Neutrophil (primary cell): Measurements from ENCODE around the gene CCDC106.
A peak's percentile ranks its signal among the peaks of the same experiment; 100 is the strongest.

Experiments used
- H3K27ac ChIP-seq: fragments of 200-600 bp; sonication (generic); 2 replicates; pipeline ENCODE4 v1.5.1; 2016; ENCODE audit warnings: mild to moderate bottlenecking, moderate library complexity
- H3K27me3 ChIP-seq: fragments of 200-600 bp; sonication (generic); 2 replicates; pipeline ENCODE4 v1.6.0; 2016; ENCODE audit warnings: mild to moderate bottlenecking
- H3K36me3 ChIP-seq: fragments of 200-600 bp; sonication (generic); 2 replicates; pipeline ENCODE4 v1.5.1; 2017
- H3K4me1 ChIP-seq, 2 experiments: fragments of 200-600 bp in 1 of 2; sonication (generic) in 1 of 2; 1 replicate in 1 of 2; 2 replicates in 1 of 2; pipeline versions ENCODE4 v1.5.1 to v1.6.1; 2013 to 2016; ENCODE audit warnings: low read depth in 1 of 2, low read length in 1 of 2, mild to moderate bottlenecking in 1 of 2, moderate library complexity in 1 of 2; ENCODE audit not compliant: control insufficient read depth in 1 of 2, insufficient read depth in 1 of 2
- H3K4me3 ChIP-seq, 2 experiments: fragments of 200-600 bp in 1 of 2; sonication (generic) in 1 of 2; 1 replicate in 1 of 2; 2 replicates in 1 of 2; pipeline ENCODE4 v1.5.1; 2013 to 2016; ENCODE audit warnings: low read depth in 1 of 2, low read length in 1 of 2, mild to moderate bottlenecking in 1 of 2, moderate library complexity in 1 of 2
- H3K9me3 ChIP-seq: fragments of 200-600 bp; sonication (generic); 2 replicates; pipeline ENCODE4 v1.5.1; 2016
- TF ChIP-seq, protein P1 (sequence below): fragments of 200-600 bp; sonication (generic); IDR thresholded peaks from 2 replicates; pipeline ENCODE4 v1.5.1; 2016; ENCODE audit warnings: antibody characterized with exemption

CCDC106 gene

GRCh38 chr19:55621205-55621672 is 26.8 kb upstream of the CCDC106 start:
- no peaks in the 10 kb centered on the region for H3K9me3 ChIP-seq
- H3K27ac ChIP-seq: peak overlapping the region; percentile 96
- peaks cover 27% of the 10 kb centered on the region for H3K36me3 ChIP-seq
- H3K4me3 ChIP-seq: peak overlapping the region; percentile 43 to 48
- H3K4me1 ChIP-seq: peaks cover 80 to 81% of the 10 kb centered on the region in 2 experiments
- TF ChIP-seq, protein P1, sequence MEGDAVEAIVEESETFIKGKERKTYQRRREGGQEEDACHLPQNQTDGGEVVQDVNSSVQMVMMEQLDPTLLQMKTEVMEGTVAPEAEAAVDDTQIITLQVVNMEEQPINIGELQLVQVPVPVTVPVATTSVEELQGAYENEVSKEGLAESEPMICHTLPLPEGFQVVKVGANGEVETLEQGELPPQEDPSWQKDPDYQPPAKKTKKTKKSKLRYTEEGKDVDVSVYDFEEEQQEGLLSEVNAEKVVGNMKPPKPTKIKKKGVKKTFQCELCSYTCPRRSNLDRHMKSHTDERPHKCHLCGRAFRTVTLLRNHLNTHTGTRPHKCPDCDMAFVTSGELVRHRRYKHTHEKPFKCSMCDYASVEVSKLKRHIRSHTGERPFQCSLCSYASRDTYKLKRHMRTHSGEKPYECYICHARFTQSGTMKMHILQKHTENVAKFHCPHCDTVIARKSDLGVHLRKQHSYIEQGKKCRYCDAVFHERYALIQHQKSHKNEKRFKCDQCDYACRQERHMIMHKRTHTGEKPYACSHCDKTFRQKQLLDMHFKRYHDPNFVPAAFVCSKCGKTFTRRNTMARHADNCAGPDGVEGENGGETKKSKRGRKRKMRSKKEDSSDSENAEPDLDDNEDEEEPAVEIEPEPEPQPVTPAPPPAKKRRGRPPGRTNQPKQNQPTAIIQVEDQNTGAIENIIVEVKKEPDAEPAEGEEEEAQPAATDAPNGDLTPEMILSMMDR: no peak
- H3K27me3 ChIP-seq: no peaks in the 10 kb centered on the region

DNA sequence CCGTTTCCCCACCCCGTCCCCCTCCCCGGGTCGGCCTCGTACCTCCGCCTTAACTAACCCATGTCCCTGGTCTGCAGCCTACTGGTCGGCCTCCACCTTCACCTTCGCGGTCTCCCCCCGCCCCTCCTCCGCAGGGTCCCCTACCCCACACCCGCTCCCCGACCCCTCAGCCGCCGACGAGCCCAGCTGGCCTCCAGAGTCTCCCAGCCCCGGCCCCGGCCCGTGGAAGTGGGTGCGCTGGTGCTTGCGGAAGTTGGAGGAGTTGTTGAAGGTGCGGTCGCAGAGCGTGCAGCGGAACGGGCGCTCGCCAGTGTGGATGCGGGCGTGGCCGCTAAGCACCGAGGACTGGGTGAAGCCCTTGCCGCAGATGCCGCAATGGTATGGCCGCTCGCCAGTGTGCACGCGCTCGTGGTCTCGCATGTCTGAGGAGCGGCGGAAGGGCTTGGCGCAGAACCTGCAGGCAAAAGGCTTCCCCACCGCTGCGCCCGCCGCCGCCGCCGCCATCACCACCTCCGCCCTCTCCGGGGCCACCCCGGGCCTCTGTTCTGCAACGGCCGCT is 26.3 kb upstream of the CCDC106 start:
- Histone ChIP-seq H3K4me1 (peaks cover 78 to 80% of the 10 kb centered on the region in 2 experiments), H3K9me3 (no peaks in the 10 kb centered on the region), H3K27ac (peak overlapping the region; percentile 96), H3K27me3 (no peaks in the 10 kb centered on the region), H3K4me3 (peak overlapping the region in 1 of 2 experiments; percentile 48), H3K36me3 (peaks cover 22% of the 10 kb centered on the region)
- TF ChIP-seq, protein P1: no peak

- Histone ChIP-seq H3K4me3 (no peak overlapping the region), H3K9me3 (no peaks in the 10 kb centered on the region), H3K36me3 (peaks cover 15% of the 10 kb centered on the region), H3K4me1 (peaks cover 75 to 78% of the 10 kb centered on the region in 2 experiments), H3K27ac (peak overlapping the region; percentile 96), H3K27me3 (no peaks in the 10 kb centered on the region)
- TF ChIP-seq, protein P1: no peak
Measured at GRCh38 chr19:55622242-55622969, 25.6 kb upstream of the CCDC106 start.

GRCh38 chr19:55623130-55623529 is 24.9 kb upstream of the CCDC106 start:
- peaks cover 67 to 71% of the 10 kb centered on the region in 2 experiments for H3K4me1 ChIP-seq
- H3K27me3 ChIP-seq: no peaks in the 10 kb centered on the region
- peak overlapping the region; percentile 96 for H3K27ac ChIP-seq
- TF ChIP-seq, protein P1: no peak
- no peaks in the 10 kb centered on the region for H3K9me3 ChIP-seq
- H3K36me3 ChIP-seq: peaks cover 9% of the 10 kb centered on the region
- no peak overlapping the region for H3K4me3 ChIP-seq

GRCh38 chr19:55623561-55623960 is 24.5 kb upstream of the CCDC106 start:
- Histone ChIP-seq H3K36me3 (peaks cover 9% of the 10 kb centered on the region), H3K27ac (peak overlapping the region; percentile 96), H3K4me1 (peaks cover 63 to 67% of the 10 kb centered on the region in 2 experiments), H3K9me3 (no peaks in the 10 kb centered on the region), H3K27me3 (no peaks in the 10 kb centered on the region), H3K4me3 (peak overlapping the region; percentile 66 to 79)
- TF ChIP-seq, protein P1: no peak
